ENCODE data around the gene CDIP1.
"Not testable (repeated sequence)": the region's sequence is repeated elsewhere in the genome, so short reads cannot be mapped to it uniquely, and the experiment has no call there.

Gene CDIP1

DNA sequence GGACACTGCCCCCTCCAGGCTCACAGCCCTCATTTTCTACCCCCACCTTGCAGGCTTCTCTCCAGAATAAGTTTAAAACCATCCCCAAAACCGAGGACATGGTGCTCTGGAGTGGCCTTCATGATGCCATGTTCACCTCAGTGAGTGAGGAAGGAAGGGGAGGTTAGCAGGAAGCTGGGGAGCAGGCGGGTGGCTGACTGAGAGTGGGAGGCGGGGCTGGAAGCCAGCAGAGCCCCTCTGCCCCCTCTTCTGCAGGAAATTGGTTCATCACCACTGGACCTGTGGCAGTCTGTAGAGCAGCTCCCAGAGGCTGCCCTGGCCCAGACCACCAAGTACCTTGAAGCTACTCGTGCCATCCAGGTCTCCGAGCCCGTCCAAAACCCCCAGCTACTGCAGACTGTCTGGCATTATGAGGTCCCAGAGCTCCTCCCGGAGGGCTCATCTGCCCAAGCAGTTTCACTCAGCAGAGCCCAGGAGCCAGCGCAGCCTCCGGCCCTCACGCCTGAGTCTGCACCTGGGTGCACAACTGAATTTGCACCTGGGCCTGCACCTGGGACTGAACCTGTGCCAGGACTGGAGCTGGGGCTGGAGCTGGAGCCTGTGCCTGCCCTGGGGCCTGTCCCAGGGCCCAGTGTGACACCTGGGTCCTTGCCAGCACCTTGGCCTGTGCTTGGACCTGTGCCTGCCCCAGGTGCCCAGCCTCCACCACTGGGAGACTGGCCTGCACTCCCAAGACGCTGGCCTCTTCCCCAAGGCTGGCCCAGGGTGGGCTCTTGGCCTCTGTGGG, 36.5 kb upstream of the CDIP1 start:
- TF ChIP-seq CTCF (IDR thresholded peaks at IDR 0.05; ENCODE audit: low read depth, low read length, missing control alignments): no peak
- no peak overlapping the region for H3K4me3 ChIP-seq (replicated peaks; ENCODE audit: low read depth, low read length)
- no peak for DNase-seq (ENCODE audit: extremely low read depth, low read depth)

- not testable (repeated sequence) for DNase-seq (ENCODE audit: extremely low read depth, low read depth); H3K4me3 ChIP-seq (replicated peaks; ENCODE audit: low read depth, low read length)
Observed at GRCh38 chr16:4573926-4574325, 35.4 kb upstream of the CDIP1 start.

- no peak for TF ChIP-seq CTCF (IDR thresholded peaks at IDR 0.05; ENCODE audit: low read depth, low read length, missing control alignments)
Observed at GRCh38 chr16:4572715-4573114, 34.1 kb upstream of the CDIP1 start.

DNA sequence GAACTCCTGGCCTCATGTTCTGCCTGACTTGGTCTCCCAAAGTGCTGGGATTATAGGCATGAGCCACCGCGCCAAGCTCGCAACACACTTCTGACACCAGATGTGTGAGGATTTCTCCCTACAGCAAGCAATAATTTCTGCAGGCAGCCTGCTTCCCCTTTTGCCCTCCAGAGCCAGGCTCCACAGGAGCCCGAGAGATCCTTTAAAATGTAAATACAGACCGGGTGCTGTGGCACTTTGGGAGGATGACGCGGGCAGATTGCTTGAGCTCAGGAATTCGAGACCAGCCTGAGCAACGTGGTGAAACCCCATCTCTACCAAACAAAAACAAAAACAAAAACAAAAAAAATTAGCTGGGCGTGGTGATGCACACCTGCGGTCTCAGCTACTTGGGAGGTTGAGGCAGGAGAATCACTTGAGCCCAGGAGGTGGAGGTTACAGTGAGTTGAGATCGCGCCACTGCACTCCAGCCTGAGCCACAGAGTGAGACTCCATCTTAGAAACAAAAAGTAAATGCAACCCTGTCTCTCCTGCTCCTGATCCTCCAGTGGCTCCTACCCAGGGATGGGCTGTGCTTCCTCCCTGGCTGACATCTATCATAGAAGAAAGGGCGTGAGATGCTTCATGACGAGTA, 32.2 kb upstream of the CDIP1 start:
- H3K4me3 ChIP-seq (replicated peaks; ENCODE audit: low read depth, low read length): no peak overlapping the region
- TF ChIP-seq CTCF (IDR thresholded peaks at IDR 0.05; ENCODE audit: low read depth, low read length, missing control alignments): no peak
- DNase-seq (ENCODE audit: extremely low read depth, low read depth): no peak

More at GRCh38 chr16:4572715-4573114, 34.1 kb upstream of the CDIP1 start:
- no peak overlapping the region for H3K4me3 ChIP-seq (replicated peaks; ENCODE audit: low read depth, low read length)
- DNase-seq (ENCODE audit: extremely low read depth, low read depth): no peak

DNA sequence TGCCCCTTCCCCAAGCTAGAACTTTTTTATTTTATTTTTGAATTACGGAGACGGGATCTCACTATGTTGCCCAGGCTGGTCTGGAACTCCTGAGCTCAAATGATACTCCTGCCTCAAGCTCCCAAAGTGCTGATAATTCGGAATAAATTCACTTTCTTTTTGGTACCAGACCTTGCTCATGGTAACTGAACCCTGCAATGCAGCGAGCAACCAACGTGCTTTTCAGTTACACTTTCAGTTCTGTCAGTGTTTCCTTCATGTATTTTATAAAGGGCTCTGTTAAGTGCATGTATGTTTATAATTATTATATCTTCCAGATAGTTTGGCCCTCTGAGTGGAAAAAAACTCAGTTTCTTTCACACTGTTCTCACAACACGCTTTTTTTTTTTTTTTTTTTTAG, 31.5 kb upstream of the CDIP1 start:
- H3K4me3 ChIP-seq (replicated peaks; ENCODE audit: low read depth, low read length): no peak overlapping the region
- DNase-seq (ENCODE audit: extremely low read depth, low read depth): no peak
- TF ChIP-seq CTCF (IDR thresholded peaks at IDR 0.05; ENCODE audit: low read depth, low read length, missing control alignments): no peak

DNA sequence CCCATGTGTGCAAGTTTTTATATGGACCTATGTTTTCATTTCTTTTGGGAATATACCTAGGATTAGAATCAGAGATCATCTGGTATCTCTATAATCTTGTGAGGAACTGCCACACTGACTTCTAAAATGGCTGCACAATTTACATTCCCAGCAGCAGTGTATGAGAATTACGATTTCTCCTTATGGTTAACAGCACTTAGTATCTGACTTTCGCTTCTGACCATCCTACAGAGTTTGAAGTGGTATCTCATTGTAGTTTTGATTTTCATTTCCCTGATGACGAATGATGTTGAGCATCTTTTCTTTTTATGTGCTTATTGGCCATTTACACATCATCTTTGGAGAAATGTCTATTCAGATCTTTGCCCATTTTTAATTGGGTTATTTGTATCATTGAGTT, 27.6 kb upstream of the CDIP1 start:
- no peak for DNase-seq (ENCODE audit: extremely low read depth, low read depth)
- H3K4me3 ChIP-seq (replicated peaks; ENCODE audit: low read depth, low read length): no peak overlapping the region
- no peak for TF ChIP-seq CTCF (IDR thresholded peaks at IDR 0.05; ENCODE audit: low read depth, low read length, missing control alignments)

GRCh38 chr16:4564661-4565267, 26.2 kb upstream of the CDIP1 start:
- no peak overlapping the region for H3K4me3 ChIP-seq (replicated peaks; ENCODE audit: low read depth, low read length)
- DNase-seq (ENCODE audit: extremely low read depth, low read depth): no peak
- no peak for TF ChIP-seq CTCF (IDR thresholded peaks at IDR 0.05; ENCODE audit: low read depth, low read length, missing control alignments)
